ENCODE data around the gene CSK. TPM values are rescaled to one million over a fixed set of nuclear protein-coding genes. Genes with fewer than 3 reads are reported as not detected.

CSK gene
- total RNA-seq, 1 donor from 2014 or later: 100 TPM

GRCh38 chr15:74829486-74829885, 47.6 kb downstream of the CSK start:
- Mint-ChIP-seq H3K36me3 (ENCODE audit: low read depth, unreplicated experiment) (no peaks in the 10 kb centered on the region), H3K9me3 (ENCODE audit: unreplicated experiment) (no peaks in the 10 kb centered on the region), H3K27me3 (ENCODE audit: unreplicated experiment) (peaks cover 8% of the 10 kb centered on the region), H3K27ac (ENCODE audit: unreplicated experiment) (no peak overlapping the region), H3K4me3 (ENCODE audit: unreplicated experiment) (no peak overlapping the region), H3K4me1 (ENCODE audit: unreplicated experiment) (peaks cover 7% of the 10 kb centered on the region)
- TF ChIP-seq CTCF (IDR thresholded peaks at IDR 0.05; ENCODE audit: unreplicated experiment): no peak
- DNase-seq (ENCODE audit: low spot score): no peak

- H3K27ac Mint-ChIP-seq (ENCODE audit: unreplicated experiment): no peak overlapping the region
- H3K9me3 Mint-ChIP-seq (ENCODE audit: unreplicated experiment): no peaks in the 10 kb centered on the region
- no peak for DNase-seq (ENCODE audit: low spot score)
- no peak overlapping the region for H3K4me3 Mint-ChIP-seq (ENCODE audit: unreplicated experiment)
- no peak for TF ChIP-seq CTCF (IDR thresholded peaks at IDR 0.05; ENCODE audit: unreplicated experiment)
- H3K4me1 Mint-ChIP-seq (ENCODE audit: unreplicated experiment): peaks cover 7% of the 10 kb centered on the region
- H3K36me3 Mint-ChIP-seq (ENCODE audit: low read depth, unreplicated experiment): peaks cover 4% of the 10 kb centered on the region
- H3K27me3 Mint-ChIP-seq (ENCODE audit: unreplicated experiment): peaks cover 8% of the 10 kb centered on the region
Measured at GRCh38 chr15:74829991-74830390, 48.1 kb downstream of the CSK start.

GRCh38 chr15:74830868-74831267, 49.0 kb downstream of the CSK start:
- peaks cover 6% of the 10 kb centered on the region for H3K36me3 Mint-ChIP-seq (ENCODE audit: low read depth, unreplicated experiment)
- no peak for DNase-seq (ENCODE audit: low spot score)
- H3K9me3 Mint-ChIP-seq (ENCODE audit: unreplicated experiment): no peaks in the 10 kb centered on the region
- peaks cover 7% of the 10 kb centered on the region for H3K4me1 Mint-ChIP-seq (ENCODE audit: unreplicated experiment)
- H3K4me3 Mint-ChIP-seq (ENCODE audit: unreplicated experiment): no peak overlapping the region
- H3K27me3 Mint-ChIP-seq (ENCODE audit: unreplicated experiment): peaks cover 4% of the 10 kb centered on the region
- H3K27ac Mint-ChIP-seq (ENCODE audit: unreplicated experiment): no peak overlapping the region
- no peak for TF ChIP-seq CTCF (IDR thresholded peaks at IDR 0.05; ENCODE audit: unreplicated experiment)

- H3K27me3 Mint-ChIP-seq (ENCODE audit: unreplicated experiment): peaks cover 4% of the 10 kb centered on the region
- H3K4me3 Mint-ChIP-seq (ENCODE audit: unreplicated experiment): no peak overlapping the region
- no peak overlapping the region for H3K27ac Mint-ChIP-seq (ENCODE audit: unreplicated experiment)
- no peak for TF ChIP-seq CTCF (IDR thresholded peaks at IDR 0.05; ENCODE audit: unreplicated experiment)
- H3K36me3 Mint-ChIP-seq (ENCODE audit: low read depth, unreplicated experiment): peaks cover 6% of the 10 kb centered on the region
- H3K9me3 Mint-ChIP-seq (ENCODE audit: unreplicated experiment): no peaks in the 10 kb centered on the region
- peaks cover 7% of the 10 kb centered on the region for H3K4me1 Mint-ChIP-seq (ENCODE audit: unreplicated experiment)
- no peak for DNase-seq (ENCODE audit: low spot score)
Measured at GRCh38 chr15:74831813-74832495, 50.1 kb downstream of the CSK start.

- Mint-ChIP-seq H3K36me3 (ENCODE audit: low read depth, unreplicated experiment) (peaks cover 9% of the 10 kb centered on the region), H3K9me3 (ENCODE audit: unreplicated experiment) (no peaks in the 10 kb centered on the region), H3K27me3 (ENCODE audit: unreplicated experiment) (peaks cover 4% of the 10 kb centered on the region), H3K27ac (ENCODE audit: unreplicated experiment) (peak overlapping the region; percentile 24), H3K4me1 (ENCODE audit: unreplicated experiment) (peaks cover 7% of the 10 kb centered on the region), H3K4me3 (ENCODE audit: unreplicated experiment) (no peak overlapping the region)
- DNase-seq (ENCODE audit: low spot score): no peak
- TF ChIP-seq CTCF (IDR thresholded peaks at IDR 0.05; ENCODE audit: unreplicated experiment): no peak
Measured at GRCh38 chr15:74832826-74833225, 50.9 kb downstream of the CSK start.

Data from endothelial cell (in vitro differentiated cells).